Spleen (tissue), 7 donors: ENCODE results near the gene LAMC1.

Experiments used
- CTCF ChIP-seq, 11 experiments: fragments of 200-600 bp in 7 of 11; fragments of 450-650 bp in 4 of 11; sonication (generic) in 4 of 11; IDR thresholded peaks in 8 of 11; conservative IDR thresholded peaks in 3 of 11; 1 replicate in 7 of 11; 2 replicates in 4 of 11; pipeline versions ENCODE4 v1.4.0 to v1.8.0; 2016 to 2021; ENCODE audit warnings: antibody characterized with exemption in 11 of 11, inconsistent platforms in 4 of 11, mild to moderate bottlenecking in 1 of 11
- POLR2A ChIP-seq, 3 donors: fragments of 450-650 bp; IDR thresholded peaks; one replicate each; pipeline ENCODE4 v1.5.1; 2017; ENCODE audit warnings: antibody characterized with exemption in 3 of 3, mild to moderate bottlenecking in 1 of 3
- donor health status: DM: no; HTN: no; CAD: no; lungs with moderate emphysema.
- donor health status: DM: no; HTN: no; CAD: no.
- donor health status: DM: no; HTN: no; CAD: no.

- TF ChIP-seq CTCF (IDR thresholded peaks at IDR 0.05 in 8 of 11, conservative IDR thresholded peaks at IDR 0.05 in 3 of 11) (no peak), POLR2A (IDR thresholded peaks at IDR 0.05) (no peak)
These were observed 16.8 kb downstream of the LAMC1 start for GRCh38 chr1:183039985-183040447.
